Myocyte (in vitro differentiated cells): ENCODE results near the gene INSM1. TPM values are rescaled to one million over a fixed set of nuclear protein-coding genes. Genes with fewer than 3 reads are reported as not detected.

Source experiments
- DNase-seq: peaks from one replicate; pipeline ENCODE4 v3.0.0-alpha.2; 2012; ENCODE audit warnings: low read depth
- total RNA-seq: library from RNA; depleted of rRNA; stranded (reverse); fragments of >200 nt; gene quantifications from 2 replicates; pipeline ENCODE4 v1.2.3, GENCODE V29; 2014

INSM1 gene
- total RNA-seq, 1 donor from 2014 or later = not detected

GRCh38 chr20:20393207-20394120 is 25.6 kb downstream of the INSM1 start:
- no peak for DNase-seq

- DNase-seq = no peak
These were observed 27.2 kb downstream of the INSM1 start for GRCh38 chr20:20395087-20395486.

- DNase-seq = no peak
These were observed 28.1 kb downstream of the INSM1 start for GRCh38 chr20:20395903-20396568.

- DNase-seq = no peak
These were observed 28.9 kb downstream of the INSM1 start for GRCh38 chr20:20396794-20397193.

- DNase-seq = no peak
These were observed 30.2 kb downstream of the INSM1 start for GRCh38 chr20:20398123-20398522.

GRCh38 chr20:20399531-20400500 is 31.9 kb downstream of the INSM1 start:
- peak; percentile 28 for DNase-seq

GRCh38 chr20:20401991-20402390 is 34.1 kb downstream of the INSM1 start:
- no peak for DNase-seq

GRCh38 chr20:20404633-20405032 is 36.7 kb downstream of the INSM1 start:
- no peak for DNase-seq

GRCh38 chr20:20405623-20406022 is 37.7 kb downstream of the INSM1 start:
- DNase-seq = no peak

GRCh38 chr20:20406306-20406705 is 38.4 kb downstream of the INSM1 start:
- DNase-seq = peak; percentile 45

GRCh38 chr20:20407891-20408805 is 40.2 kb downstream of the INSM1 start:
- DNase-seq = peak; percentile 40

GRCh38 chr20:20409331-20409730 is 41.4 kb downstream of the INSM1 start:
- DNase-seq = no peak

GRCh38 chr20:20410678-20411077 is 42.8 kb downstream of the INSM1 start:
- DNase-seq = no peak

GRCh38 chr20:20411402-20411801 is 43.5 kb downstream of the INSM1 start:
- DNase-seq = no peak

GRCh38 chr20:20411836-20412235 is 43.9 kb downstream of the INSM1 start:
- no peak for DNase-seq

GRCh38 chr20:20412750-20413149 is 44.8 kb downstream of the INSM1 start:
- no peak for DNase-seq

- no peak for DNase-seq
These were observed 45.9 kb downstream of the INSM1 start for GRCh38 chr20:20413810-20414281.

- DNase-seq = no peak
These were observed 46.8 kb downstream of the INSM1 start for GRCh38 chr20:20414640-20415220.

GRCh38 chr20:20415321-20415720 is 47.4 kb downstream of the INSM1 start:
- no peak for DNase-seq
